Caco-2 (cell line): ENCODE results near the gene YPEL3. TPM values are rescaled to one million over a fixed set of nuclear protein-coding genes. Genes with fewer than 3 reads are reported as not detected.

ENCODE experiments used
- BruUV-seq: library from RNA; stranded (reverse); fragments of 400-500 nt; replicated peaks from 2 replicates; lab custom pipeline; 2021; lab: Mats Ljungman, UMichigan
- CTCF ChIA-PET: fragments of 300-600 bp; sonication (Branson Sonifier 250); formaldehyde crosslinking; loops from one replicate; lab custom pipeline; 2022; ENCODE audit warnings: antibody characterized with exemption; lab: Charles Lee
- POLR2A ChIA-PET: fragments of 300-600 bp; sonication (Branson Sonifier 250); formaldehyde crosslinking; loops from one replicate; lab custom pipeline; 2022; ENCODE audit warnings: antibody characterized with exemption; lab: Charles Lee
- DNase-seq, 2 experiments: peaks; one replicate each; pipeline versions ENCODE4 v3.0.0 to v3.0.0-alpha.2; 2020 to 2022
- H3K27me3 ChIP-seq: replicated peaks from 2 replicates; pipeline ENCODE4 v1.6.0; 2011; ENCODE audit warnings: low read length; ENCODE audit not compliant: control insufficient read depth, insufficient read depth
- H3K36me3 ChIP-seq: 2 replicates; pipeline ENCODE4 v1.5.1; 2011; ENCODE audit warnings: low read length; ENCODE audit not compliant: control insufficient read depth, insufficient read depth
- H3K4me1 ChIP-seq: fragments of 250-450 bp; sonication (Bioruptor Pico); 2 replicates; pipeline ENCODE4 v1.5.1; 2020; ENCODE audit warnings: mild to moderate bottlenecking
- H3K4me3 ChIP-seq: 2 replicates; pipeline ENCODE4 v1.5.1; 2011; ENCODE audit warnings: low read depth, mild to moderate bottlenecking, control low read depth, low read length
- H3K9me3 ChIP-seq: fragments of 250-450 bp; sonication (Bioruptor Pico); 2 replicates; pipeline ENCODE4 v1.5.1; 2020; ENCODE audit warnings: mild to moderate bottlenecking, moderate library complexity
- H3K27ac Mint-ChIP-seq: one replicate; pipeline ENCODE4 v1.8.0; 2022; ENCODE audit warnings: mixed read lengths; ENCODE audit not compliant: unreplicated experiment
- H3K27me3 Mint-ChIP-seq: one replicate; pipeline ENCODE4 v1.8.0; 2022; ENCODE audit warnings: mixed read lengths; ENCODE audit not compliant: insufficient read depth, unreplicated experiment
- H3K36me3 Mint-ChIP-seq: one replicate; pipeline ENCODE4 v1.8.0; 2022; ENCODE audit warnings: mild to moderate bottlenecking, mixed read lengths; ENCODE audit not compliant: insufficient read depth, unreplicated experiment
- H3K4me1 Mint-ChIP-seq: one replicate; pipeline ENCODE4 v1.8.0; 2022; ENCODE audit warnings: low read depth, mixed read lengths; ENCODE audit not compliant: unreplicated experiment
- H3K4me3 Mint-ChIP-seq: one replicate; pipeline ENCODE4 v1.8.0; 2022; ENCODE audit warnings: mild to moderate bottlenecking, moderate library complexity, mixed read lengths; ENCODE audit not compliant: unreplicated experiment
- H3K9me3 Mint-ChIP-seq: one replicate; pipeline ENCODE4 v1.8.0; 2022; ENCODE audit warnings: mixed read lengths; ENCODE audit not compliant: unreplicated experiment
- intact Hi-C: fragments of 100-400 bp; cut with micrococcal nuclease; formaldehyde crosslinking; loops from one replicate; pipeline ENCODE4 v1.10.0; 2022; ENCODE audit not compliant: unreplicated experiment
- total RNA-seq: library from RNA; stranded (reverse); gene quantifications from 2 replicates; pipeline ENCODE4 v1.2.3, GENCODE V29; 2022
- TF ChIP-seq, protein P1 (sequence below), 2 experiments: fragments of 200-600 bp in 1 of 2; IDR thresholded peaks; 1 replicate in 1 of 2; 2 replicates in 1 of 2; pipeline versions ENCODE4 v1.5.1 to v1.8.0; 2011 to 2022; ENCODE audit warnings: antibody characterized with exemption in 1 of 2, control low read depth in 1 of 2, inconsistent platforms in 1 of 2, low read depth in 1 of 2, low read length in 1 of 2, mild to moderate bottlenecking in 1 of 2, moderate library complexity in 1 of 2; ENCODE audit not compliant: insufficient read depth in 1 of 2, severe bottlenecking in 1 of 2, unreplicated experiment in 1 of 2

Gene YPEL3
- total RNA-seq, 1 experiment from 2014 or later: 26.3 TPM

DNA sequence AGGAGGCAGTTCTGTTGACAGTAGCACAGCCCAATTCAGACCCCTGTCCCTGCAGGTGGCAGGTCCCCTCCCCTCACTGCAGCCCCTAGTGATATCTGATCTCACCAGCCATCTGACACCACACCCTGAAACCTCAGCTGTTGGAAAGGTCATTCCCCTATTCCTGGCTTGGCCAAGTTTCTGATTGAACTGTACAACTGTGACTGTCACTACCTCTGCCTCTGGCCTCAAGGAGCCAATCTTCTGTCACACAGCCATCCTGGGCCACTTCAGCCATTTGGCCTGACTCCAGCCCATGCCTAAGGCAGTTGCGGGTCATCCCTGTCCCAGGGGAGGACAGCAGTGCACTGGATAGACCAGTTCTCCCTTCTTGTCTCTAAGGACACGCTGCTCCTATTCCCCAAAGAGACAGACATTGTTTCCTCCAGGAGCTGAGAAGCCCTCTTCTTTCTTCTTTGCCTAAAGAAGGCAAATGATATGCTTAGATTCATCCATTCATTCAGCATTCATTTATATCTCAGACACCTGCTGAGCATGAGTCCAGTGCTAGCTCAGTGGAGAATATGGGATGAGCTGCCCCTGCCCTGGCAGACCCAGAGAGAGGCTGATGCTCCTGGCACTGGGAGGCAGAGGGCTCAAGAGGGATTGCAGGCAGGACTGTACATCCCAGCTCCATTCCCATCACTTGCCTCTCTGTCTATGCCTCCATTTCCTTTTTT is 35.0 kb downstream of the YPEL3 start:
- DNase-seq: no peak
- Mint-ChIP-seq H3K9me3 (no peaks in the 10 kb centered on the region), H3K4me3 (no peak overlapping the region), H3K36me3 (peaks cover 22% of the 10 kb centered on the region), H3K4me1 (peaks cover 6% of the 10 kb centered on the region), H3K27me3 (no peaks in the 10 kb centered on the region), H3K27ac (no peak overlapping the region)
- Histone ChIP-seq H3K4me3 (no peak overlapping the region), H3K36me3 (no peaks in the 10 kb centered on the region), H3K9me3 (no peaks in the 10 kb centered on the region), H3K4me1 (peaks cover 4% of the 10 kb centered on the region; the same call in 1 of the 2 replicates), H3K27me3 (no peaks in the 10 kb centered on the region)
- ChIA-PET CTCF (no interaction called here), POLR2A (no interaction called here)
- intact Hi-C loops: loop anchor here (10.0 kb wide), 1 partner anchor 344 kb away; the partner anchor contains the start of gene ZNF771
- TF ChIP-seq, protein P1, sequence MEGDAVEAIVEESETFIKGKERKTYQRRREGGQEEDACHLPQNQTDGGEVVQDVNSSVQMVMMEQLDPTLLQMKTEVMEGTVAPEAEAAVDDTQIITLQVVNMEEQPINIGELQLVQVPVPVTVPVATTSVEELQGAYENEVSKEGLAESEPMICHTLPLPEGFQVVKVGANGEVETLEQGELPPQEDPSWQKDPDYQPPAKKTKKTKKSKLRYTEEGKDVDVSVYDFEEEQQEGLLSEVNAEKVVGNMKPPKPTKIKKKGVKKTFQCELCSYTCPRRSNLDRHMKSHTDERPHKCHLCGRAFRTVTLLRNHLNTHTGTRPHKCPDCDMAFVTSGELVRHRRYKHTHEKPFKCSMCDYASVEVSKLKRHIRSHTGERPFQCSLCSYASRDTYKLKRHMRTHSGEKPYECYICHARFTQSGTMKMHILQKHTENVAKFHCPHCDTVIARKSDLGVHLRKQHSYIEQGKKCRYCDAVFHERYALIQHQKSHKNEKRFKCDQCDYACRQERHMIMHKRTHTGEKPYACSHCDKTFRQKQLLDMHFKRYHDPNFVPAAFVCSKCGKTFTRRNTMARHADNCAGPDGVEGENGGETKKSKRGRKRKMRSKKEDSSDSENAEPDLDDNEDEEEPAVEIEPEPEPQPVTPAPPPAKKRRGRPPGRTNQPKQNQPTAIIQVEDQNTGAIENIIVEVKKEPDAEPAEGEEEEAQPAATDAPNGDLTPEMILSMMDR (IDR thresholded peaks at IDR 0.05; ENCODE audit: insufficient read depth in 1 of 2, low read depth in 1 of 2, low read length in 1 of 2, severe bottlenecking in 1 of 2, unreplicated experiment in 1 of 2): no peak
- BruUV-seq: no TSS peak

DNA sequence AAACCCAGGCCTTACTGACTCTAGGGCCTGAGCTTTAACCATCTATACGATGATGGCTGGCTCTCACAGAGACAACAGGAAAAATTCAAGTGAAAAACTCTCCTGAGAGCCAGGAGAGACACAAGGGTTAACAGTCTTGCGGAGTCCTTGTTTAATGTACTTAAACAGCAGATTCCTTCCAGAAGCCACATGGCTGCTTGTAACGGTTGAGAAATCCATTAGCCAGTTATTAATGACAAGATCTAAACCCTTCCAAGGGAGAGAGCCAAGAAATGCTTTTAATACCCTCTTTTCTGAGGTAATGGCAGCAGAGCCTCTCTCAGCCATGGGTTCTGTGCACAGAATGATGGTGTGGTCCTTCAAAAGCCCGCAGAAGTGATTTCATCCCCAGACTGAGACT is 35.7 kb downstream of the YPEL3 start:
- H3K9me3 ChIP-seq: no peaks in the 10 kb centered on the region
- POLR2A ChIA-PET: no interaction called here
- BruUV-seq: no TSS peak
- TF ChIP-seq, protein P1 (IDR thresholded peaks at IDR 0.05; ENCODE audit: insufficient read depth in 1 of 2, low read depth in 1 of 2, low read length in 1 of 2, severe bottlenecking in 1 of 2, unreplicated experiment in 1 of 2): no peak
- Mint-ChIP-seq H3K4me1 (peaks cover 6% of the 10 kb centered on the region), H3K27ac (no peak overlapping the region), H3K36me3 (peaks cover 16% of the 10 kb centered on the region), H3K4me3 (no peak overlapping the region), H3K27me3 (no peaks in the 10 kb centered on the region), H3K9me3 (no peaks in the 10 kb centered on the region)
- no peaks in the 10 kb centered on the region for H3K36me3 ChIP-seq
- no peak for DNase-seq
- intact Hi-C loops: loop anchor here (10.0 kb wide), 1 partner anchor 344 kb away; the partner anchor contains the start of gene ZNF771
- peaks cover 4% of the 10 kb centered on the region; the same call in 1 of the 2 replicates for H3K4me1 ChIP-seq
- CTCF ChIA-PET: no interaction called here
- H3K4me3 ChIP-seq: no peak overlapping the region
- H3K27me3 ChIP-seq: no peaks in the 10 kb centered on the region

DNA sequence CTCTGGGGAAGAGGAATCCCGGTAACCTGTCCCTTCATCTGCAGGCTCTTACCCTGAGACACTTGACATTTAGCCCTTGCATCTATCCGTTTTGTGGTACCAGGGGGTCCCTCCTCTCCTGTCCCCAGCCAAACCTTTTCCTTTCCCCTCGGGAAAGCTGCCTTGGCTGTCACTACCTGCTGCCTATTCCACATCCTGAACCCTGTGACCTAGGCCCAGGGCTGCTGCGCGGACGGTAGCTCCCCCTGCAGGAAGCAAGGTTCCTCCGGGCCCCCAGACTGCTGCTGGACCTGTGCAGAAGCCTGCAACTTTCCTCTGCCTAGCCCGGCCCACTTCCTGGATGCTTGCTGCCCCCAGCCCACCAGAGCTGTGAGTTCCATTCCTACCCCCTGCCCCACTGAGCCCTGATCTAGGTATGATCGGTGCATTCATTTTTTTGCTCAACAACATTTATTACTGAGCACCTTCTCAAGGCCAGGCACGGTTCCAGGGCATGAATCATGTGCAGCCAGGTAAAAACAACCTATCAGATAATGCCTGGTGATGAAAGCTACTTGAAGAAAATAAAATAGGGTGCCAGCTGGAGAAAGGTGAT is 41.0 kb downstream of the YPEL3 start:
- no peak overlapping the region for H3K27ac Mint-ChIP-seq
- H3K27me3 Mint-ChIP-seq: no peaks in the 10 kb centered on the region
- Histone ChIP-seq H3K4me3 (no peak overlapping the region), H3K36me3 (no peaks in the 10 kb centered on the region), H3K4me1 (peaks cover 5% of the 10 kb centered on the region; the same call in 1 of the 2 replicates), H3K9me3 (no peaks in the 10 kb centered on the region), H3K27me3 (no peaks in the 10 kb centered on the region)
- intact Hi-C loops: no loop called here
- H3K9me3 Mint-ChIP-seq: no peaks in the 10 kb centered on the region
- TF ChIP-seq, protein P1 (IDR thresholded peaks at IDR 0.05; ENCODE audit: insufficient read depth in 1 of 2, low read depth in 1 of 2, low read length in 1 of 2, severe bottlenecking in 1 of 2, unreplicated experiment in 1 of 2): peak; percentile 24 to 37
- peaks cover 8% of the 10 kb centered on the region for H3K4me1 Mint-ChIP-seq
- H3K4me3 Mint-ChIP-seq: peak overlapping the region; percentile 7
- DNase-seq: peak in 1 of 2 experiments; percentile 47
- CTCF ChIA-PET: interaction anchor here (1.2 kb wide), 1 partner anchor 12 kb away, joined by 3 read pairs; no protein-coding TSS in a partner anchor
- no TSS peak for BruUV-seq
- peaks cover 19% of the 10 kb centered on the region for H3K36me3 Mint-ChIP-seq
- POLR2A ChIA-PET: interaction anchor here (1.6 kb wide), 1 partner anchor 10 kb away, joined by 7 read pairs; the partner anchor contains the start of gene ALDOA
